Glutamatergic neuron (in vitro differentiated cells): ENCODE results near the gene SLC25A17. TPM values are rescaled to one million over a fixed set of nuclear protein-coding genes. Genes with fewer than 3 reads are reported as not detected.

Source experiments
- DNase-seq: peaks from one replicate; pipeline ENCODE4 v3.0.0; 2022
- H3K27ac Mint-ChIP-seq: one replicate; pipeline ENCODE4 v1.8.0; 2020; ENCODE audit warnings: mild to moderate bottlenecking, mixed read lengths, inconsistent platforms; ENCODE audit not compliant: unreplicated experiment
- H3K27me3 Mint-ChIP-seq: one replicate; pipeline ENCODE4 v1.8.0; 2020; ENCODE audit warnings: mild to moderate bottlenecking, moderate library complexity, mixed read lengths, inconsistent platforms; ENCODE audit not compliant: unreplicated experiment
- H3K36me3 Mint-ChIP-seq: one replicate; pipeline ENCODE4 v1.8.0; 2020; ENCODE audit warnings: mild to moderate bottlenecking, mixed read lengths, inconsistent platforms; ENCODE audit not compliant: unreplicated experiment
- H3K4me1 Mint-ChIP-seq: one replicate; pipeline ENCODE4 v1.8.0; 2020; ENCODE audit warnings: mild to moderate bottlenecking, low read depth, mixed read lengths, inconsistent platforms; ENCODE audit not compliant: unreplicated experiment
- H3K4me3 Mint-ChIP-seq: one replicate; pipeline ENCODE4 v1.8.0; 2020; ENCODE audit warnings: mild to moderate bottlenecking, mixed read lengths, inconsistent platforms; ENCODE audit not compliant: unreplicated experiment
- H3K9me3 Mint-ChIP-seq: one replicate; pipeline ENCODE4 v1.8.0; 2020; ENCODE audit warnings: mild to moderate bottlenecking, moderate library complexity, mixed read lengths, inconsistent platforms; ENCODE audit not compliant: unreplicated experiment
- CTCF ChIP-seq: fragments of 200-600 bp; sonication (generic); IDR thresholded peaks from one replicate; pipeline ENCODE4 v1.5.0; 2021; ENCODE audit not compliant: partially characterized antibody, unreplicated experiment
- total RNA-seq: library from RNA; stranded (reverse); fragmentation: NEBNext Ultra II Directional; extraction: Animal tissue kit (Norgen Biotek cat#: 25700); gene quantifications from one replicate; pipeline ENCODE4 v1.2.1, GENCODE V29; 2021; ENCODE audit not compliant: unreplicated experiment

The SLC25A17 gene
- total RNA-seq, 1 donor from 2014 or later: 18.3 TPM

- H3K4me1 Mint-ChIP-seq: no peaks in the 10 kb centered on the region
- H3K27me3 Mint-ChIP-seq: peaks cover 2% of the 10 kb centered on the region
- DNase-seq: no peak
- no peaks in the 10 kb centered on the region for H3K36me3 Mint-ChIP-seq
- no peak overlapping the region for H3K4me3 Mint-ChIP-seq
- H3K27ac Mint-ChIP-seq: no peak overlapping the region
- H3K9me3 Mint-ChIP-seq: no peaks in the 10 kb centered on the region
- TF ChIP-seq CTCF: no peak
Measured at GRCh38 chr22:40758390-40758789, 60.8 kb downstream of the SLC25A17 start.

- H3K36me3 Mint-ChIP-seq: no peaks in the 10 kb centered on the region
- TF ChIP-seq CTCF: no peak
- H3K27me3 Mint-ChIP-seq: peaks cover 2% of the 10 kb centered on the region
- H3K27ac Mint-ChIP-seq: no peak overlapping the region
- no peak overlapping the region for H3K4me3 Mint-ChIP-seq
- H3K9me3 Mint-ChIP-seq: no peaks in the 10 kb centered on the region
- no peaks in the 10 kb centered on the region for H3K4me1 Mint-ChIP-seq
- no peak for DNase-seq
Measured at GRCh38 chr22:40757071-40757470, 62.1 kb downstream of the SLC25A17 start.

- peaks cover 2% of the 10 kb centered on the region for H3K27me3 Mint-ChIP-seq
- no peak overlapping the region for H3K27ac Mint-ChIP-seq
- TF ChIP-seq CTCF: no peak
- DNase-seq: no peak
- H3K9me3 Mint-ChIP-seq: no peaks in the 10 kb centered on the region
- no peaks in the 10 kb centered on the region for H3K36me3 Mint-ChIP-seq
- no peak overlapping the region for H3K4me3 Mint-ChIP-seq
- no peaks in the 10 kb centered on the region for H3K4me1 Mint-ChIP-seq
Measured at GRCh38 chr22:40753114-40753513, 66.0 kb downstream of the SLC25A17 start.

GRCh38 chr22:40751250-40751649 is 67.9 kb downstream of the SLC25A17 start:
- DNase-seq: no peak
- Mint-ChIP-seq H3K4me1 (no peaks in the 10 kb centered on the region), H3K4me3 (no peak overlapping the region), H3K9me3 (peaks cover 4% of the 10 kb centered on the region), H3K36me3 (no peaks in the 10 kb centered on the region), H3K27ac (no peak overlapping the region), H3K27me3 (peaks cover 2% of the 10 kb centered on the region)
- no peak for TF ChIP-seq CTCF

GRCh38 chr22:40749829-40750228 is 69.3 kb downstream of the SLC25A17 start:
- H3K27ac Mint-ChIP-seq: no peak overlapping the region
- no peak for DNase-seq
- H3K36me3 Mint-ChIP-seq: no peaks in the 10 kb centered on the region
- H3K4me3 Mint-ChIP-seq: no peak overlapping the region
- no peaks in the 10 kb centered on the region for H3K4me1 Mint-ChIP-seq
- TF ChIP-seq CTCF: no peak
- peaks cover 4% of the 10 kb centered on the region for H3K9me3 Mint-ChIP-seq
- peaks cover 2% of the 10 kb centered on the region for H3K27me3 Mint-ChIP-seq
